Measurements from ENCODE around the gene ATP2C1.

DNA sequence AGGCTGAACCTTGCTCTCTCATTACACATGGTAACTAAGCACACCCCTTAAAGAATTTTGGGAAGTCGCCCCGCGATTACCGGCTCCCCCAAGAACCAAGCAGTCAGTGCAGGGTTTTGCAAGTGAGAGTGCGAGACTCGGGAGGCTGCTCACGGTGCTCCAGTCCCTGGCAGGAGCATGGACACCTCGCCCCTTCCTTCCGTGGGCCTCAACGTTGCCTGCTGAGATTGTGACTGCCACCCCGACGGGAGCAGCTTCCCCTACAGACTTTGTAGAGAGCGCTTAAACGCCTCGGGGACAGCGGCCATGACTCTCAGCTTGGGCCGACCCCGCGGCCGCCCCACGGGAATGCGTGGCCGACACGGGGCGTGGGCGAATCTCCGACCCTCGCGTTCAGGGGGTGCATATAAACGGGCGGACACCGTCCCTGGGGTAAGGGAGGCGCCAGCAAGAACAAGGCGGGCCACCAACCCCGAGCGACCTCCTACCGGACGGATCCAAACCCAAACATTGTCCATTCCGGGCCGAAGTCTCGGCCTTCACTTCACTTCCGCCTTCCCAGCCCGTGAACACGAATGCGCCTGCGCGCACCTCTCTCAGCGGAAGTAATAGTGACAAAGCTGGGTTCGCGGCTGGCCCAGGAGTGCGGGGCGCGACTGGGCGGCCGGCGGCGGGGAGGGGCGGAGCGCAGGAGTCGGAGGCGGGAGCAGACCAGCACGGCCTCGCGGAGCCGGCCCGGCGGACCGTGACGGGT, at the start of gene ATP2C1:
- TF ChIP-seq CTCF (IDR thresholded peaks at IDR 0.05) (no peak), POLR2A (IDR thresholded peaks at IDR 0.05) (peak; percentile 11 to 85)
